SU-DHL-6 (cell line): ENCODE data around the gene CCDC179.

Experiments used
- EZH2phosphoT487 ChIP-seq: fragments of 200-600 bp; sonication (generic), shearing (Covaris generic); conservative IDR thresholded peaks from 2 replicates; pipeline ENCODE4 v1.6.1; 2018; ENCODE audit warnings: mild to moderate bottlenecking, antibody characterized with exemption, low read length, moderate library complexity, mixed read lengths
- TF ChIP-seq, protein P1 (sequence below): fragments of 200-600 bp; sonication (generic); IDR thresholded peaks from one replicate; pipeline ENCODE4 v1.5.1; 2017; ENCODE audit warnings: antibody characterized with exemption, mild to moderate bottlenecking, low read length, moderate library complexity; ENCODE audit not compliant: insufficient read depth, poor library complexity, severe bottlenecking

GRCh38 chr11:22822203-22822602, 38.1 kb downstream of the CCDC179 start:
- TF ChIP-seq, protein P1, sequence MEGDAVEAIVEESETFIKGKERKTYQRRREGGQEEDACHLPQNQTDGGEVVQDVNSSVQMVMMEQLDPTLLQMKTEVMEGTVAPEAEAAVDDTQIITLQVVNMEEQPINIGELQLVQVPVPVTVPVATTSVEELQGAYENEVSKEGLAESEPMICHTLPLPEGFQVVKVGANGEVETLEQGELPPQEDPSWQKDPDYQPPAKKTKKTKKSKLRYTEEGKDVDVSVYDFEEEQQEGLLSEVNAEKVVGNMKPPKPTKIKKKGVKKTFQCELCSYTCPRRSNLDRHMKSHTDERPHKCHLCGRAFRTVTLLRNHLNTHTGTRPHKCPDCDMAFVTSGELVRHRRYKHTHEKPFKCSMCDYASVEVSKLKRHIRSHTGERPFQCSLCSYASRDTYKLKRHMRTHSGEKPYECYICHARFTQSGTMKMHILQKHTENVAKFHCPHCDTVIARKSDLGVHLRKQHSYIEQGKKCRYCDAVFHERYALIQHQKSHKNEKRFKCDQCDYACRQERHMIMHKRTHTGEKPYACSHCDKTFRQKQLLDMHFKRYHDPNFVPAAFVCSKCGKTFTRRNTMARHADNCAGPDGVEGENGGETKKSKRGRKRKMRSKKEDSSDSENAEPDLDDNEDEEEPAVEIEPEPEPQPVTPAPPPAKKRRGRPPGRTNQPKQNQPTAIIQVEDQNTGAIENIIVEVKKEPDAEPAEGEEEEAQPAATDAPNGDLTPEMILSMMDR: no peak
- TF ChIP-seq EZH2phosphoT487: no peak
